GM19372 (cell line): Measurements from ENCODE around the gene PRICKLE2.
"Not testable (repeated sequence)": the region's sequence is repeated elsewhere in the genome, so short reads cannot be mapped to it uniquely, and the experiment has no call there.

Experiments used
- ATAC-seq: cut with Tn5 transposase; IDR thresholded peaks from one replicate; pipeline ENCODE4 v1.9.1; 2021; ENCODE audit warnings: mild to moderate bottlenecking, low read depth, moderate library complexity; ENCODE audit not compliant: unreplicated experiment

The PRICKLE2 gene

GRCh38 chr3:64107190-64107589 lies 118.1 kb downstream of the PRICKLE2 start:
- no peak for ATAC-seq

DNA sequence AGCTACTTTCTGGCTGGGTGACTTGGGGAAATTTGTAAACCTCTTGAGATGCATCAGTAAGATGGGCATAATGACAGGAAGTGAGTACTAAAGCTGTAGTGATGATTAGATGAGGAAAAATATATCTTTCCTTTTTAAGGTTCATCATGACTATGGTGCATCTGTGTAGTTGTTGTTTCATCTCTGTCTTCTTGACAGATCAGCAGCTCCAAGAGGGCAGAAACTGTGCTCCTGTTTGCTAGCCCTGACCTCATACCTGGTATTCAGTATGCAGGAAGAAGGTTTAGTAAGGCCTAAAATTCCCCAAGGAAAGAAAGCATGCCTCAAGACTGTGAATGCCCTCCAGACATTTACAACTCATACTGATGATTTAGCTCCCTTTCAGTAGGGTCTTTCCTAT lies 119.5 kb downstream of the PRICKLE2 start:
- no peak for ATAC-seq

- no peak for ATAC-seq
Observed at GRCh38 chr3:64104691-64105111, 120.6 kb downstream of the PRICKLE2 start.

- ATAC-seq, result no peak
Observed at GRCh38 chr3:64104006-64104405, 121.3 kb downstream of the PRICKLE2 start.

DNA sequence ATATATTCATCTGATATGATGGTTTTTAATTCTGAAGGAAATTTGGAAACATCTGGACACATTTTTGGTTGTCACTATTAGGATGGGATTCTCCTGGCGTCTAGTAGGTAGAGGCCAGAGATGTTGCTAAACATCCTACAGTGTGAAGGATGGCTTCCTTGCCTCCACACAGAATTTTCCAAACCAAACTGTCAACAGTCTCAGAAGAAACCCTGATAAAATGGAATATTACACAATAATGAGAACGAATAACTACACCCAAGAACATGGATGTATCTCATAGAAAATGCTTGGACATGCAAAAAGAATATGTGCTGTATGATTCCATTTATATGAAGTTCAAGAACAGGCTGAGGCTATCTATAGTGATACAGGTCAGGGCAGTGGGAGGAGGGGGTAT lies 122.1 kb downstream of the PRICKLE2 start:
- ATAC-seq, result no peak

DNA sequence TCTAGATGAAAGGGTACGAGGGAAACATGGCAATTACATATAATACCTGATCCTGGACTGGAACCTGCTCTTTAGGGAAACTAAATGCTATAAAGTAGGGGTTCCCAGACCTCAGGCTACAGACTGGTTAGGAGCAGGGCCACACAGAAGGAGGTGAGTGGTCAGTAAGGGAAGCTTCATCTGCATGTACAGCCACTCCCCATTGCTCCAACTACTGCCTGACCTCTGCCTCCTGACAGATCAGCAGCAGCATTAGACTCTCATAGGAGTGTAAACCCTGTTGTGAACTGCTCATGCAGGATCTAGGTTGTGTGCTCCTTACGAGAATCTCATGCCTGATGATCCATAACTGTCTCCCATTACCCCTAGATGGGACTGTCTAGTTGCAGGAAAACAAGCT lies 123.1 kb downstream of the PRICKLE2 start:
- no peak for ATAC-seq

- no peak for ATAC-seq
Observed at GRCh38 chr3:64099316-64099715, 126.0 kb downstream of the PRICKLE2 start.

GRCh38 chr3:64098670-64099069 lies 126.6 kb downstream of the PRICKLE2 start:
- ATAC-seq, result no peak

GRCh38 chr3:64097920-64098319 lies 127.3 kb downstream of the PRICKLE2 start:
- no peak for ATAC-seq

DNA sequence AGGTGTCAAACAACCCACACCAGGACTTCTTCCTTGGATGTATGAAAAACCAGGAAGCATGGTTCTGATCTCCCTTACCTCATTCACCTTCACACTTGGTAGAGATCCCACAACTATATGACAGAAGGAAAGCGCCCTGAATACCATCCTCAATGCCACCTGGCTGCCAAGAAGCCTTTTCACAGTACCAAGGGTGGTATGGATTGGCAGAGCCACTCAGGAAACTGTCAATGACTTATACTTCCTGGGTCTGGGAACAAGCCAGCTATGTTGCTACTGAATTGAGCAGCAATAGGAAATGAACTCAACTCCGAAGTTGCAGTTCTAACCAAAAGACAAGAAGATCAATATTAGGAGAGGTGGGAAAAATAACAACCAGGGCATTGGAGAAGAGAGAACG lies 129.5 kb downstream of the PRICKLE2 start:
- ATAC-seq, result no peak

- ATAC-seq, result no peak
Observed at GRCh38 chr3:64094713-64095079, 130.6 kb downstream of the PRICKLE2 start.

DNA sequence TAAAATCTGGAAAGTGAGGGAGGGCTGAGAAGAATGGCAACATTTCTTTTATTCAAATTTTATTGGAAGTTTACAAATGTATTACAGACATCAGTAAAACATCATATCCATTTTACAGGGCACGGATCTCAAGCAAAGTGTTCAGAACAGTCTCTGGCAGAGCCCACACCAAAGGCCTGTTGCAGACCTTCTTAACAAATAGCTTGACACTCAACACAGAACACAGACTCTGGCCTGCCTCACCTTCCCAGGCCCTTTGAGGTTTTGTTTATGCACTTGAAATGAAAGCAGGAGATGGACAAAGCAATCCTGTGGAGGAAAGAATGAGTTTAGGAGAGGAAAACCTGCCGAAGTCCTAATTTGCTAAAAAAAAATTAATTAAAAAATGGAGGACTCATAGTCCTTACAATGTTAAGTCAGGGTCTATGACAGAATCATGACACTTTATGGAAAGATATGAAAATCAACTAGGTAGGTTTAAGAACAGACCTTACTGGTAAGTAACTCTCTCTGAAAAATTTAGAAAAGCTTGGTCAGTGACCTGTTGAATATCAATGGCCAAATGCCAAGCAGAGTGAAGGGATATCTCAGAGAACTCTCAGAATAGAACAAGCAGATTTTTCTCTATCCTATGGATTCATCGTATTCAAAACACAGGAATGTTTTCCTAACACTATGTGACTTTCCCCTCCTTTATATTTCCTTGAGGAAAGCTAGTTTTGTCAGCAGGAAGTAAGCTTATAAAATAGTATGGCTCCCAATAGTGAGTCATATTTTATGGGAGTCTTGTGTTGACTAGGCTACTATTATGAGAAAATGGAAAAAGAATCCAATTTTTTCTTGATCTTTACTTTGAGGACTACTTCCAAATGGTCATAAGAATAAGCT lies 131.2 kb downstream of the PRICKLE2 start:
- no peak for ATAC-seq

- ATAC-seq, result no peak
Observed at GRCh38 chr3:64093211-64093610, 132.1 kb downstream of the PRICKLE2 start.

- ATAC-seq, result no peak
Observed at GRCh38 chr3:64091501-64091900, 133.8 kb downstream of the PRICKLE2 start.

DNA sequence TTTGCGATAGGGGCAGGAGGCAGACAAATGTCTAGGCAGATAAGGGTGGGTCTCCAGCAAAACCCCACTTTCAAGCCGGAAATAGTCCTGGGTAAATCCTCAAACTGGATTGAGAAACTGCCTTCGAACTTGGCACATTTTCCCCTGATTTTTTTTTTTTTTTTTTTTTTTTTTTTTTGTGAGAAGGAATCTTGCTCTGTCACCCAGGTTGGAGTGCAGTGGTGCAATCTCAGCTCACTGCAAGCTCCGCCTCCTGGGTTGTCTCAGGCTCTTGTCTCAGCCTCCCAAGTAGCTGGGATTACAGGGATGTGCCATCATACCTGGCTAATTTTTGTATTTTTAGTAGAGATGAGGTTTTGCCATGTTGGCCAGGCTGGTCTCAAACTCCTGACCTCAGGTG lies 135.9 kb downstream of the PRICKLE2 start:
- ATAC-seq, result not testable (repeated sequence)

GRCh38 chr3:64088408-64089205 lies 136.7 kb downstream of the PRICKLE2 start:
- ATAC-seq, result no peak

DNA sequence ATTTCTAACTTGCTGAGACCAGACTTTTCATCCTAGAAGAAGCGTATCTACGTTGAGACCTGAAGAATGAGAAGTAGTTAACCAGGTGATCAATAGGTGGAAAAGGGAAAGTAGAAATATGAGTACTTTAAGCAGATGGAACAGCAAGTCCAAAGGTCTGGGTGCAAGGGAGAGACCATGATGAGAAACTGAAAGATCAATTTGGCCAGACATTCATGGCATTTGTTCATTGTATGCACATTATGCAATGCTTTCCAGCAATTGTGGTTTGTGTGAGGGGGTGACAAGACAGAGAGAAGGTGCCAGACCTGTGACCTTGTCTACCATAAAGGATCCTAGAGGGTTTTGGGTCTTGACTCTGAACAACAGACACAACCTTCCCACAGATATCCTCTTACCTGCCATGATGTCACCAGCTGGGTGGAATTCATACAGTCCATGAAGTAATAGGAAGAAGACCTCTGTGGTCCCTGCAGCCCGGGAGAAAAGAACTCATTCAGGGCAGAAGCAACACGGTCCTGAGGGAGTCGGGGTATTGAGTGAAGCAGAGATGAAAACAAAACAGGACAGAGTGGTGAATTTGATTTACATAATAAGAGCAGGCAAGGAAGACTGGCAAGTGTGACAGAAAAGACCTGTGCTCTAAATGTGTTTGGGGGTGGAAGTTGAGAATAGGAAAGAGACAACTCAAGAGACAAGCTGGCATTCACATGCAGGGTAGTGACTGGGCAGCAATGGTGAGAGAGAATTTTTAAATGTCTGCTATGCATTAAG lies 138.6 kb downstream of the PRICKLE2 start:
- no peak for ATAC-seq

GRCh38 chr3:64084640-64085039 lies 140.6 kb downstream of the PRICKLE2 start:
- ATAC-seq, result no peak

GRCh38 chr3:64083575-64083974 lies 141.7 kb downstream of the PRICKLE2 start:
- ATAC-seq, result no peak

GRCh38 chr3:64082961-64083541 lies 142.2 kb downstream of the PRICKLE2 start:
- ATAC-seq, result no peak

GRCh38 chr3:64082411-64082810 lies 142.9 kb downstream of the PRICKLE2 start:
- ATAC-seq, result no peak
